A549 (cell line): Measurements from ENCODE around the gene MBLAC2. TPM values are rescaled to one million over a fixed set of nuclear protein-coding genes. Genes with fewer than 3 reads are reported as not detected.
A peak's percentile ranks its signal among the peaks of the same experiment; 100 is the strongest.

Source experiments
- ATAC-seq, 2 experiments: fragments of 200-7000 bp in 1 of 2; fragments of >200 bp in 1 of 2; cut with Nextera tagmentation in 1 of 2; cut with Tn5 transposase in 1 of 2; 3 replicates each; pipeline versions ENCODE4 v1.8.0 to v1.9.1; 2018 to 2020; ENCODE audit warnings: mild to moderate bottlenecking in 1 of 2, moderate library complexity in 1 of 2
- CTCF ChIA-PET: fragments of 300-600 bp; sonication (Branson Sonifier 250); formaldehyde crosslinking; extraction: SDS; loops from one replicate; lab custom pipeline; 2021; ENCODE audit warnings: antibody characterized with exemption, inconsistent platforms; lab: Yijun Ruan, JAX
- POLR2A ChIA-PET: fragments of 350-600 bp; formaldehyde crosslinking; extraction: SDS; loops from one replicate; lab custom pipeline; 2021; ENCODE audit warnings: antibody characterized with exemption, inconsistent platforms; lab: Yijun Ruan, JAX
- DNase-seq, 2 experiments: peaks; one replicate each; pipeline versions ENCODE4 v3.0.0 to v3.0.0-alpha.2; 2011 to 2016; ENCODE audit warnings: low read depth in 1 of 2, low spot score in 1 of 2
- FAIRE-seq: peaks from 2 replicates; lab custom pipeline; 2011; peaks lifted over from hg19 to GRCh38; lab: Jason Lieb, UNC
- H3K27ac ChIP-seq, 2 experiments: fragments of >200 bp; sonication (Bioruptor Twin); formaldehyde crosslinking; 3 replicates each; pipeline ENCODE4 v1.5.1; 2016 to 2017
- H3K4me1 ChIP-seq: fragments of >200 bp; sonication (Bioruptor Twin); formaldehyde crosslinking; 3 replicates; pipeline ENCODE4 v1.6.1; 2016
- H3K4me2 ChIP-seq: fragments of >200 bp; sonication (Bioruptor Twin); formaldehyde crosslinking; 3 replicates; pipeline ENCODE4 v1.6.1; 2016
- H3K4me3 ChIP-seq: fragments of >200 bp; sonication (Bioruptor Twin); formaldehyde crosslinking; 3 replicates; pipeline ENCODE4 v1.5.1; 2016
- H3K9me3 ChIP-seq: fragments of >200 bp; sonication (Bioruptor Twin); formaldehyde crosslinking; 3 replicates; pipeline ENCODE4 v1.6.1; 2016
- CHD2 ChIP-seq: fragments of 150-350 bp; IDR thresholded peaks from 2 replicates; pipeline ENCODE4 v1.6.1; 2014; ENCODE audit warnings: low read length; ENCODE audit not compliant: partially characterized antibody
- EHF ChIP-seq: fragments of 250-450 bp; sonication (Bioruptor Pico); IDR thresholded peaks from 2 replicates; pipeline ENCODE4 v1.5.0; 2020; ENCODE audit warnings: mild to moderate bottlenecking
- EHMT2 ChIP-seq: fragments of 200-600 bp; sonication (generic); IDR thresholded peaks from 2 replicates; pipeline ENCODE4 v1.6.1; 2016; ENCODE audit warnings: antibody characterized with exemption, low read depth, mild to moderate bottlenecking, moderate library complexity
- FOSL2 ChIP-seq, 2 experiments: fragments of 450-650 bp in 1 of 2; fragments of >200 bp in 1 of 2; sonication (Bioruptor Twin) in 1 of 2; formaldehyde crosslinking; IDR thresholded peaks; 2 replicates each; pipeline versions ENCODE4 v1.5.0 to v1.6.1; 2016 to 2020; ENCODE audit warnings: mild to moderate bottlenecking in 1 of 2, moderate library complexity in 1 of 2
- FOXS1 ChIP-seq: fragments of 250-450 bp; sonication (Bioruptor Pico); IDR thresholded peaks from 2 replicates; pipeline ENCODE4 v1.5.0; 2020; ENCODE audit warnings: mild to moderate bottlenecking, moderate library complexity
- HOXB5 ChIP-seq: fragments of 250-450 bp; sonication (Bioruptor Pico); IDR thresholded peaks from 2 replicates; pipeline ENCODE4 v1.5.0; 2020; ENCODE audit warnings: mild to moderate bottlenecking, moderate library complexity
- JUN ChIP-seq, 2 experiments: fragments of >200 bp; sonication (Bioruptor Twin); formaldehyde crosslinking; IDR thresholded peaks; 2 replicates in 1 of 2; 3 replicates in 1 of 2; pipeline ENCODE4 v1.6.1; 2016 to 2017
- JUNB ChIP-seq: fragments of >200 bp; sonication (Bioruptor Twin); formaldehyde crosslinking; IDR thresholded peaks from 2 replicates; pipeline ENCODE4 v1.6.1; 2016
- MAX ChIP-seq: IDR thresholded peaks from 2 replicates; pipeline ENCODE4 v1.6.1; 2012
- PBX3 ChIP-seq: IDR thresholded peaks from 2 replicates; pipeline ENCODE4 v1.6.1; 2012
- PHF8 ChIP-seq: fragments of 200-600 bp; sonication (generic); IDR thresholded peaks from 2 replicates; pipeline ENCODE4 v1.6.1; 2016; ENCODE audit warnings: low read depth, mild to moderate bottlenecking, antibody characterized with exemption, moderate library complexity, borderline replicate concordance
- POLR2AphosphoS2 ChIP-seq: conservative IDR thresholded peaks from 2 replicates; pipeline ENCODE4 v1.6.1; 2012; ENCODE audit warnings: low read length, improper control_type of control experiment, inconsistent platforms
- RARB ChIP-seq: fragments of 250-450 bp; sonication (Bioruptor Pico); IDR thresholded peaks from 2 replicates; pipeline ENCODE4 v1.8.0; 2021; ENCODE audit warnings: mild to moderate bottlenecking, moderate library complexity
- RCOR1 ChIP-seq: fragments of 150-350 bp; IDR thresholded peaks from 2 replicates; pipeline ENCODE4 v1.6.1; 2014; ENCODE audit warnings: antibody characterized with exemption, low read length, low read depth
- RFX5 ChIP-seq: fragments of 450-650 bp; IDR thresholded peaks from 2 replicates; pipeline ENCODE4 v1.7.1; 2014; ENCODE audit warnings: antibody characterized with exemption, mild to moderate bottlenecking, moderate library complexity
- RNF2 ChIP-seq: fragments of 200-600 bp; sonication (generic); IDR thresholded peaks from 2 replicates; pipeline ENCODE4 v1.6.1; 2016; ENCODE audit warnings: low read depth, mild to moderate bottlenecking, antibody characterized with exemption, moderate library complexity, borderline replicate concordance
- SMC3 ChIP-seq: fragments of >200 bp; sonication (Bioruptor Twin); formaldehyde crosslinking; IDR thresholded peaks from 3 replicates; pipeline ENCODE4 v1.6.1; 2018; ENCODE audit warnings: inconsistent platforms
- TFCP2L1 ChIP-seq: fragments of 250-450 bp; sonication (Bioruptor Pico); IDR thresholded peaks from 2 replicates; pipeline ENCODE4 v1.5.0; 2021; ENCODE audit warnings: mild to moderate bottlenecking
- ZNF302 ChIP-seq: fragments of 250-450 bp; sonication (Bioruptor Pico); IDR thresholded peaks from 2 replicates; pipeline ENCODE4 v1.9.0; 2021; ENCODE audit warnings: inconsistent platforms, mild to moderate bottlenecking, moderate library complexity
- WGBS: methylation state at CpG from one replicate; pipeline ENCODE4 v1.1.6; 2017; ENCODE audit errors: missing lambda C conversion rate; 5-methylcytosine and 5-hydroxymethylcytosine counted together
- polyA plus RNA-seq, 4 experiments: library from polyadenylated mRNA; depleted of rRNA in 3 of 4; stranded (reverse); fragments of >200 nt; fragmentation: RNase III in 1 of 4; extraction: RNeasy Plus Mini Kit Qiagen cat#74134 plus additional on column Dnase treatment in 1 of 4; gene quantifications; 2 replicates in 3 of 4; 3 replicates in 1 of 4; pipeline ENCODE4 v1.2.3, GENCODE V29; 2011 to 2017
- TF ChIP-seq, protein P1 (sequence below): fragments of >200 bp; sonication (Bioruptor Twin); formaldehyde crosslinking; IDR thresholded peaks from 3 replicates; pipeline ENCODE4 v1.5.1; 2016
- TF ChIP-seq, protein P2 (sequence below): IDR thresholded peaks from 2 replicates; pipeline ENCODE4 v1.6.1; 2012; ENCODE audit warnings: low read depth, borderline replicate concordance
- TF ChIP-seq, protein P3 (sequence below): fragments of 250-450 bp; sonication (Bioruptor Pico); IDR thresholded peaks from 2 replicates; pipeline ENCODE4 v1.5.0; 2020; ENCODE audit warnings: low read depth, mild to moderate bottlenecking, moderate library complexity

The MBLAC2 gene
- polyA plus RNA-seq, 2 of the 4 experiments (the other 2 are of a cell fraction): 5.3 to 5.7 TPM

DNA sequence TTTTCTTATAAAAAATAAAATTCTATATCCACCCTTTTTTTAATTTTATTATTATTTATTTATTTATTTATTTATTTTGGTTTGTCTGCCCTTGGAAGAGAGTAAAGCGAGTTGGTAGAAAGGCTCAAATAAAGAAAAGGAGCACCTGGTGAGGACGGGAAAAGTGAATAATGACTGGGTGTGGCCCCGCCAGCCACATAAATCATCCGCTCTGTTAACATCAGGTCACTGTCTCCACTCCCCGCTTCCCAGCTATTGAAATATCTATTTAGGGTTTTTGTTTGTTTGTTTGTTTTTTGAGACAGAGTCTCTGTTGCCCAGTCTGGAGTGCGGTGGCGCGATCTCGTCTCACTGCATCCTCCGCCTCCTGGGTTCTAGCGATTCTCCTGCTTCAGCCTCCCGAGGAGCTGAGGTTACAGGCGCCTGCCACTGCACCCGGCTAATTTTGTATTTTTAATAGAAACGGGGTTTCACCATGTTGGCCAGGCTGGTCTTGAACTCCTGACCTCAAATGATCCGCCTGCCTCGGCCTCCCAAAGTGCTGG is 937 bp upstream of the MBLAC2 start:
- Histone ChIP-seq H3K4me1 (peaks cover 13% of the 10 kb centered on the region), H3K4me2 (peak overlapping the region; percentile 91), H3K27ac (peak overlapping the region; percentile 92 to 94), H3K9me3 (no peaks in the 10 kb centered on the region), H3K4me3 (peak overlapping the region; percentile 80)
- TF ChIP-seq PBX3: no peak
- no peak for TF ChIP-seq POLR2AphosphoS2
- TF ChIP-seq FOXS1 (CRISPR knock-in tag): no peak
- TF ChIP-seq FOSL2 (IDR thresholded peaks at IDR 0.05): no peak
- TF ChIP-seq FOSL2 (CRISPR knock-in tag; IDR thresholded peaks at IDR 0.05): no peak
- TF ChIP-seq EHF (CRISPR knock-in tag): no peak
- TF ChIP-seq, protein P1, sequence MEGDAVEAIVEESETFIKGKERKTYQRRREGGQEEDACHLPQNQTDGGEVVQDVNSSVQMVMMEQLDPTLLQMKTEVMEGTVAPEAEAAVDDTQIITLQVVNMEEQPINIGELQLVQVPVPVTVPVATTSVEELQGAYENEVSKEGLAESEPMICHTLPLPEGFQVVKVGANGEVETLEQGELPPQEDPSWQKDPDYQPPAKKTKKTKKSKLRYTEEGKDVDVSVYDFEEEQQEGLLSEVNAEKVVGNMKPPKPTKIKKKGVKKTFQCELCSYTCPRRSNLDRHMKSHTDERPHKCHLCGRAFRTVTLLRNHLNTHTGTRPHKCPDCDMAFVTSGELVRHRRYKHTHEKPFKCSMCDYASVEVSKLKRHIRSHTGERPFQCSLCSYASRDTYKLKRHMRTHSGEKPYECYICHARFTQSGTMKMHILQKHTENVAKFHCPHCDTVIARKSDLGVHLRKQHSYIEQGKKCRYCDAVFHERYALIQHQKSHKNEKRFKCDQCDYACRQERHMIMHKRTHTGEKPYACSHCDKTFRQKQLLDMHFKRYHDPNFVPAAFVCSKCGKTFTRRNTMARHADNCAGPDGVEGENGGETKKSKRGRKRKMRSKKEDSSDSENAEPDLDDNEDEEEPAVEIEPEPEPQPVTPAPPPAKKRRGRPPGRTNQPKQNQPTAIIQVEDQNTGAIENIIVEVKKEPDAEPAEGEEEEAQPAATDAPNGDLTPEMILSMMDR: no peak
- no peak for TF ChIP-seq JUN (IDR thresholded peaks at IDR 0.05)
- TF ChIP-seq EHMT2: no peak
- no peak for TF ChIP-seq ZNF302 (CRISPR knock-in tag)
- TF ChIP-seq TFCP2L1 (CRISPR knock-in tag): no peak
- TF ChIP-seq JUNB: no peak
- TF ChIP-seq, protein P2, sequence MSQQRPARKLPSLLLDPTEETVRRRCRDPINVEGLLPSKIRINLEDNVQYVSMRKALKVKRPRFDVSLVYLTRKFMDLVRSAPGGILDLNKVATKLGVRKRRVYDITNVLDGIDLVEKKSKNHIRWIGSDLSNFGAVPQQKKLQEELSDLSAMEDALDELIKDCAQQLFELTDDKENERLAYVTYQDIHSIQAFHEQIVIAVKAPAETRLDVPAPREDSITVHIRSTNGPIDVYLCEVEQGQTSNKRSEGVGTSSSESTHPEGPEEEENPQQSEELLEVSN: no peak
- no peak for TF ChIP-seq SMC3
- TF ChIP-seq, protein P3, sequence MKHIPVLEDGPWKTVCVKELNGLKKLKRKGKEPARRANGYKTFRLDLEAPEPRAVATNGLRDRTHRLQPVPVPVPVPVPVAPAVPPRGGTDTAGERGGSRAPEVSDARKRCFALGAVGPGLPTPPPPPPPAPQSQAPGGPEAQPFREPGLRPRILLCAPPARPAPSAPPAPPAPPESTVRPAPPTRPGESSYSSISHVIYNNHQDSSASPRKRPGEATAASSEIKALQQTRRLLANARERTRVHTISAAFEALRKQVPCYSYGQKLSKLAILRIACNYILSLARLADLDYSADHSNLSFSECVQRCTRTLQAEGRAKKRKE (CRISPR knock-in tag): no peak
- no peak for TF ChIP-seq RCOR1
- DNase-seq: no peak
- FAIRE-seq: no peak
- no peak for ATAC-seq
- 83% methylated on average over 17 of the region's 17 CpGs for WGBS
- CTCF ChIA-PET: interaction anchor here (1.1 to 1.7 kb wide), 5 partner anchors 9 to 55 kb away, joined by 3 to 5 read pairs (median 5); partner anchors contain the start of gene LYSMD3
- POLR2A ChIA-PET: interaction anchor here (1.6 to 3.8 kb wide), 4 partner anchors 11 to 66 kb away, joined by 5 to 46 read pairs (median 13); partner anchors contain the start of genes CETN3 and LYSMD3

DNA sequence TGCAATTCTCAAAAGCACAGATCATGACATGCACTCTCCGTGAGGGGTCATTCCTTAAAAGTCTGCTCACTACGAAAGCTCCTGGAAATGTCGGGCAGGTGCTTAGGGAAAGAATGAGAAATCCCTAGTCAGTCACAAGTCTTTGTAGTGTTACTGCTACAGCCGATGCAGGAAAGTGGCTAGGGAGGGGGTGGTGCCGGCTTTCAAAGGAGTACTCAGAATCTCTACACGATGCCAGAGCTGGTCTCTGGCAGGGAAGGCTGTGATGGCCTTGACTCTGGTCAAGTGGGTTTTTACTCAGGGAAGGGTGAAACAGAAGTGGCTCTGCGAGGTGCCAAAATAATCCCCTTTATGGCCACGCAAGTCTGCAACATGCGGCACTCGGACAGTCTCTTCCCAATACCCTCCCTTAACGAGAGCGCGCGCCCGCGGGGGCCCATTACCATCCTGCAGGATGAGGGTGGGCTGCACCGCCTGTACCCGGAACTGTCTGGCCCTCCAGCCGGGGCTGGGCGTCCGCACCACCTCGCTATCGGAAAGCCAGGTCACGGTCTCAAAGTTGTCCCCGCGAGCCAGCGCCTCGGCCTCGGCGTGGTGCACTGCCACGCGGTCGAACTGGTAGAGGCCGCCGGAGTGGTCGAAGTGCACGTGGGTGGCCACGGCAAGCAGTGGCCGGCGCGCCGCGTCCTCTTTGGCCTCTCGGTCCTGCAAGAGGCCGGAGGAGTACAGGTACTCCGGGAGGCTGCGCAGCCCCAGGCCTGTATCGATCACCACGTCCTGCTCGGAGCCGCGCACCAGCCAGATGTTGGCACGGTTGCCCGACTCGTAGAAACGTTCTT is 956 bp downstream of the MBLAC2 start:
- H3K4me1 ChIP-seq: peaks cover 13% of the 10 kb centered on the region
- peak; percentile 14 to 34 for DNase-seq
- WGBS: under 1% methylated on average over 27 of the region's 56 CpGs
- ChIA-PET CTCF (interaction anchor here (0.9 to 1.7 kb wide), 11 partner anchors 7 to 63 kb away, joined by 3 to 5 read pairs (median 4); partner anchors contain the start of gene LYSMD3), POLR2A (interaction anchor here (0.8 to 3.8 kb wide), 9 partner anchors 8 to 910 kb away, joined by 3 to 46 read pairs (median 5); partner anchors contain the start of genes ARRDC3, CETN3 and LYSMD3)
- H3K27ac ChIP-seq: peak overlapping the region; percentile 92 to 94
- H3K9me3 ChIP-seq: no peaks in the 10 kb centered on the region
- no peak for FAIRE-seq
- ATAC-seq: peak; percentile 52 to 60
- TF ChIP-seq CHD2 (no peak), TFCP2L1 (CRISPR knock-in tag) (no peak), HOXB5 (CRISPR knock-in tag) (peak; percentile 54; the same call in 1 of the 2 replicates), MAX (peak; percentile 98), RARB (CRISPR knock-in tag) (no peak), PHF8 (0 out of 2 replicates have a peak, but pooled peaks have one; percentile 40), RFX5 (no peak), RNF2 (peak; percentile 90; the same call in 1 of the 2 replicates)
- TF ChIP-seq, protein P2: peak; percentile 94
- peak overlapping the region; percentile 91 for H3K4me2 ChIP-seq
- H3K4me3 ChIP-seq: peak overlapping the region; percentile 80
